ENCODE measurements around the gene ADIPOR2.

DNA sequence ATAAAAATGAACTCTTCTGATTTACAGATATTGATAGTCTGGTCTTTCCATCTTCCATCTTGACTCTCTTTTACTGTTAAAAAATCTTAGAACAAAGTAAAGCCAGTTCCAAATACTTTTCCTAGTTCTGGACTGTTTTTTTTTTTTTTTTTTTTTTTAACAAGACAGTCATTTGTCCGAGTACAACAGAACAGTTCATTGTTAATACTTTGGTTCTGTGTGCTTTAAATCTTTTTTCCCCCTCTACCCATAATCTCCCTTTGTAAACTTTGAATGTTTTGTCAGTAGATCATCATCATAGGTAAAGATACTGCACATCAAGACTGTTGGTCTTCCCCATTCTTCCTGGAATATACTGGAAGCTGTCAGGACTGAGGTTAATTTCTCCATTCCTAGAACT lies 38.0 kb downstream of the ADIPOR2 start:
- no peak for TF ChIP-seq CTCF (conservative IDR thresholded peaks at IDR 0.05 in 1 of 2, IDR thresholded peaks at IDR 0.05 in 1 of 2; ENCODE audit: low read depth in 1 of 2, low read length in 2 of 2)
- TF ChIP-seq EZH2 (IDR thresholded peaks at IDR 0.05; ENCODE audit: low read length, missing control alignments): no peak

Data from fibroblast of lung (primary cell).